Measurements from ENCODE around the gene QSOX2. TPM values are rescaled to one million over a fixed set of nuclear protein-coding genes. Genes with fewer than 3 reads are reported as not detected.

QSOX2 gene
- polyA plus RNA-seq, 2 of the 4 experiments (the other 2 are of a cell fraction), result 22.3 to 30.2 TPM

DNA sequence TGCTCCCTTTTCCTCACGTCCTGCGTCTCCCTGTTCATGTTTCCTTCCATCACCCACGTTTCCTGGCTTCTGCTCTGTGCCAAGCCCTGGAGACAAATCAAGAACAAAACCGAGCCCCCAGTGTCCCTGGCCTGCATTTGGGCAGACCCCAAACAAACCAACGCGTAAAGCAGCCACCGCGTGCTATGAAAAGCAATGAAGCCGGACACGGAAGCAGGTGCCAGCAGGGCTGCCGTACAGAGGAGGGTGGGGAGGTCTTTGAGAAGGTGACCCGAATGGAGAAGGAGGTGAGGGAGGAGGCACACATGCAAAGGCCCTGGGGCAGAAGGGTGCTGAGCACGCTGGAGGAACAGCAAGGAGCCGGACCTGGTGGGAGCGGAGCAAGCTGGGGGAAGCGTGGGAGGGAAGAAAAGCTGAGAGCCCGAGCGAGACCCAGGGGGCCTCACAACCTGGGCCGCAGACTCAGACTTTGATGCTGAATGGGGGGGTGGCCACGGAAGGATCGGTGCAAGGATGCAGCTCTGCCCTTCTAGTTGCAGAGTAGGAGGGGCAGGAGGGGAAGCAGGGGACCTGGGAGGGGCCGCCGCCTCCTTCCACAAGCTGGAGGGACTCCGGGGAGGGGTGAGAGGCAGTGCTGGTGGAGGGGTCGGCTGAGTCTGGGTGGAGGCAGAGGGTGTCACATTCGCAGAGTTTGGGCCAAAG is 1.4 kb upstream of the QSOX2 start:
- no peak for DNase-seq (ENCODE audit: low read depth in 1 of 2, low spot score in 1 of 2)
- 83% methylated on average over 26 of the region's 26 CpGs for WGBS (ENCODE audit: missing lambda C conversion rate)
- H3K27ac ChIP-seq, result no peak overlapping the region
- FAIRE-seq, result no peak
- CTCF ChIA-PET, result interaction anchor here (0.8 to 2.0 kb wide), 4 partner anchors 20 to 157 kb away, joined by 3 to 9 read pairs (median 5); no protein-coding TSS in a partner anchor
- H3K9me3 ChIP-seq, result no peaks in the 10 kb centered on the region
- POLR2A ChIA-PET, result no interaction called here
- peaks cover 17% of the 10 kb centered on the region for H3K4me1 ChIP-seq
- ATAC-seq, result no peak
- TF ChIP-seq POLR2AphosphoS2 (conservative IDR thresholded peaks at IDR 0.05; ENCODE audit: low read length) (no peak), RNF2 (IDR thresholded peaks at IDR 0.05; ENCODE audit: borderline replicate concordance, low read depth) (no peak), GATA3 (IDR thresholded peaks at IDR 0.05; ENCODE audit: borderline replicate concordance) (no peak), KDM1A (IDR thresholded peaks at IDR 0.05; ENCODE audit: low read depth) (no peak), HOXB13 (CRISPR knock-in tag; IDR thresholded peaks at IDR 0.05; ENCODE audit: low read depth) (no peak), NFE2L2 (conservative IDR thresholded peaks at IDR 0.05; ENCODE audit: low read length) (no peak), EHF (CRISPR knock-in tag; IDR thresholded peaks at IDR 0.05) (no peak), HEYL (CRISPR knock-in tag; IDR thresholded peaks at IDR 0.05) (no peak), CHD2 (IDR thresholded peaks at IDR 0.05; ENCODE audit: low read length, partially characterized antibody) (no peak)
- TF ChIP-seq, protein P1, sequence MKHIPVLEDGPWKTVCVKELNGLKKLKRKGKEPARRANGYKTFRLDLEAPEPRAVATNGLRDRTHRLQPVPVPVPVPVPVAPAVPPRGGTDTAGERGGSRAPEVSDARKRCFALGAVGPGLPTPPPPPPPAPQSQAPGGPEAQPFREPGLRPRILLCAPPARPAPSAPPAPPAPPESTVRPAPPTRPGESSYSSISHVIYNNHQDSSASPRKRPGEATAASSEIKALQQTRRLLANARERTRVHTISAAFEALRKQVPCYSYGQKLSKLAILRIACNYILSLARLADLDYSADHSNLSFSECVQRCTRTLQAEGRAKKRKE (CRISPR knock-in tag; IDR thresholded peaks at IDR 0.05; ENCODE audit: low read depth), result no peak
- TF ChIP-seq, protein P2, sequence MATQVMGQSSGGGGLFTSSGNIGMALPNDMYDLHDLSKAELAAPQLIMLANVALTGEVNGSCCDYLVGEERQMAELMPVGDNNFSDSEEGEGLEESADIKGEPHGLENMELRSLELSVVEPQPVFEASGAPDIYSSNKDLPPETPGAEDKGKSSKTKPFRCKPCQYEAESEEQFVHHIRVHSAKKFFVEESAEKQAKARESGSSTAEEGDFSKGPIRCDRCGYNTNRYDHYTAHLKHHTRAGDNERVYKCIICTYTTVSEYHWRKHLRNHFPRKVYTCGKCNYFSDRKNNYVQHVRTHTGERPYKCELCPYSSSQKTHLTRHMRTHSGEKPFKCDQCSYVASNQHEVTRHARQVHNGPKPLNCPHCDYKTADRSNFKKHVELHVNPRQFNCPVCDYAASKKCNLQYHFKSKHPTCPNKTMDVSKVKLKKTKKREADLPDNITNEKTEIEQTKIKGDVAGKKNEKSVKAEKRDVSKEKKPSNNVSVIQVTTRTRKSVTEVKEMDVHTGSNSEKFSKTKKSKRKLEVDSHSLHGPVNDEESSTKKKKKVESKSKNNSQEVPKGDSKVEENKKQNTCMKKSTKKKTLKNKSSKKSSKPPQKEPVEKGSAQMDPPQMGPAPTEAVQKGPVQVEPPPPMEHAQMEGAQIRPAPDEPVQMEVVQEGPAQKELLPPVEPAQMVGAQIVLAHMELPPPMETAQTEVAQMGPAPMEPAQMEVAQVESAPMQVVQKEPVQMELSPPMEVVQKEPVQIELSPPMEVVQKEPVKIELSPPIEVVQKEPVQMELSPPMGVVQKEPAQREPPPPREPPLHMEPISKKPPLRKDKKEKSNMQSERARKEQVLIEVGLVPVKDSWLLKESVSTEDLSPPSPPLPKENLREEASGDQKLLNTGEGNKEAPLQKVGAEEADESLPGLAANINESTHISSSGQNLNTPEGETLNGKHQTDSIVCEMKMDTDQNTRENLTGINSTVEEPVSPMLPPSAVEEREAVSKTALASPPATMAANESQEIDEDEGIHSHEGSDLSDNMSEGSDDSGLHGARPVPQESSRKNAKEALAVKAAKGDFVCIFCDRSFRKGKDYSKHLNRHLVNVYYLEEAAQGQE (IDR thresholded peaks at IDR 0.05), result no peak
- TF ChIP-seq, protein P3, sequence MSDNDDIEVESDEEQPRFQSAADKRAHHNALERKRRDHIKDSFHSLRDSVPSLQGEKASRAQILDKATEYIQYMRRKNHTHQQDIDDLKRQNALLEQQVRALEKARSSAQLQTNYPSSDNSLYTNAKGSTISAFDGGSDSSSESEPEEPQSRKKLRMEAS (IDR thresholded peaks at IDR 0.05), result no peak
- TF ChIP-seq, protein P4, sequence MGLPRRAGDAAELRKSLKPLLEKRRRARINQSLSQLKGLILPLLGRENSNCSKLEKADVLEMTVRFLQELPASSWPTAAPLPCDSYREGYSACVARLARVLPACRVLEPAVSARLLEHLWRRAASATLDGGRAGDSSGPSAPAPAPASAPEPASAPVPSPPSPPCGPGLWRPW (IDR thresholded peaks at IDR 0.05), result no peak
- H3K4me3 ChIP-seq, result no peak overlapping the region
- no peak overlapping the region for H3K4me2 ChIP-seq

DNA sequence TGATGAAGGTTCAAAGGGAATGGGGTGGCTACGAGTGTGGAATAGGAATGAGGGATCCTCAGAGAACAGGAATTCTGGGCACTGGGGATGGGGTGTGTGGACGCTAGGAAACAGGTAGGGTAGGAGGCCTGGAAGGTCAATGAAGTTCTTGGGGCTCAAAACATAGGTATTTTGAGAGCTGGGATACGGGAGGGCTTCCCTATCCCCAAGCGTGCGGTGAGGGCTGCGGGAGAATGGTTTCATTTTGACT is 718 bp downstream of the QSOX2 start:
- POLR2A ChIA-PET, result no interaction called here
- Histone ChIP-seq H3K4me2 (peak overlapping the region; percentile 97), H3K9me3 (no peaks in the 10 kb centered on the region), H3K4me1 (peaks cover 17% of the 10 kb centered on the region), H3K27ac (peak overlapping the region; percentile 80 to 97), H3K4me3 (peak overlapping the region; percentile 83)
- no peak for DNase-seq (ENCODE audit: low read depth in 1 of 2, low spot score in 1 of 2)
- WGBS (ENCODE audit: missing lambda C conversion rate), result 4% methylated on average over 6 of the region's 6 CpGs
- no peak; a peak in 1 of 6 replicates for ATAC-seq
- TF ChIP-seq, protein P3 (IDR thresholded peaks at IDR 0.05), result no peak
- no peak for TF ChIP-seq JUN (IDR thresholded peaks at IDR 0.05)
- no peak for TF ChIP-seq RFX5 (IDR thresholded peaks at IDR 0.05)
- TF ChIP-seq RCOR1 (IDR thresholded peaks at IDR 0.05; ENCODE audit: low read depth, low read length), result no peak
- TF ChIP-seq EHMT2 (IDR thresholded peaks at IDR 0.05; ENCODE audit: low read depth), result no peak
- no peak for TF ChIP-seq KDM5A (IDR thresholded peaks at IDR 0.05)
- TF ChIP-seq NR3C1 (IDR thresholded peaks at IDR 0.05), result no peak
- TF ChIP-seq CEBPB (IDR thresholded peaks at IDR 0.05), result no peak
- no peak for TF ChIP-seq CHD4 (IDR thresholded peaks at IDR 0.05; ENCODE audit: borderline replicate concordance)
- no peak for TF ChIP-seq CHD2 (IDR thresholded peaks at IDR 0.05; ENCODE audit: low read length, partially characterized antibody)
- TF ChIP-seq BHLHE40 (IDR thresholded peaks at IDR 0.05; ENCODE audit: low read depth, low read length), result no peak
- TF ChIP-seq POLR2AphosphoS2 (conservative IDR thresholded peaks at IDR 0.05; ENCODE audit: low read length), result no peak
- TF ChIP-seq KDM1A (IDR thresholded peaks at IDR 0.05; ENCODE audit: low read depth), result no peak
- no peak for TF ChIP-seq POLR2A (IDR thresholded peaks at IDR 0.05; ENCODE audit: low read length)
- TF ChIP-seq GATA3 (IDR thresholded peaks at IDR 0.05; ENCODE audit: borderline replicate concordance), result no peak
- no peak for TF ChIP-seq ZFP36 (IDR thresholded peaks at IDR 0.05; ENCODE audit: borderline replicate concordance, partially characterized antibody)
- no peak for TF ChIP-seq RNF2 (IDR thresholded peaks at IDR 0.05; ENCODE audit: borderline replicate concordance, low read depth)
- TF ChIP-seq, protein P4 (IDR thresholded peaks at IDR 0.05), result no peak
- TF ChIP-seq CBX2 (IDR thresholded peaks at IDR 0.05; ENCODE audit: borderline replicate concordance, low read depth), result no peak
- TF ChIP-seq, protein P5, sequence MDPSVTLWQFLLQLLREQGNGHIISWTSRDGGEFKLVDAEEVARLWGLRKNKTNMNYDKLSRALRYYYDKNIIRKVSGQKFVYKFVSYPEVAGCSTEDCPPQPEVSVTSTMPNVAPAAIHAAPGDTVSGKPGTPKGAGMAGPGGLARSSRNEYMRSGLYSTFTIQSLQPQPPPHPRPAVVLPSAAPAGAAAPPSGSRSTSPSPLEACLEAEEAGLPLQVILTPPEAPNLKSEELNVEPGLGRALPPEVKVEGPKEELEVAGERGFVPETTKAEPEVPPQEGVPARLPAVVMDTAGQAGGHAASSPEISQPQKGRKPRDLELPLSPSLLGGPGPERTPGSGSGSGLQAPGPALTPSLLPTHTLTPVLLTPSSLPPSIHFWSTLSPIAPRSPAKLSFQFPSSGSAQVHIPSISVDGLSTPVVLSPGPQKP (IDR thresholded peaks at IDR 0.05; ENCODE audit: low read depth, low read length), result no peak
- CTCF ChIA-PET, result interaction anchor here (3.0 kb wide), 1 partner anchor 20 kb away, joined by 10 read pairs; no protein-coding TSS in a partner anchor
- no peak for FAIRE-seq
